ENCODE results near the gene PRDM2.
A peak's percentile ranks its signal among the peaks of the same experiment; 100 is the strongest.

Gene PRDM2

DNA sequence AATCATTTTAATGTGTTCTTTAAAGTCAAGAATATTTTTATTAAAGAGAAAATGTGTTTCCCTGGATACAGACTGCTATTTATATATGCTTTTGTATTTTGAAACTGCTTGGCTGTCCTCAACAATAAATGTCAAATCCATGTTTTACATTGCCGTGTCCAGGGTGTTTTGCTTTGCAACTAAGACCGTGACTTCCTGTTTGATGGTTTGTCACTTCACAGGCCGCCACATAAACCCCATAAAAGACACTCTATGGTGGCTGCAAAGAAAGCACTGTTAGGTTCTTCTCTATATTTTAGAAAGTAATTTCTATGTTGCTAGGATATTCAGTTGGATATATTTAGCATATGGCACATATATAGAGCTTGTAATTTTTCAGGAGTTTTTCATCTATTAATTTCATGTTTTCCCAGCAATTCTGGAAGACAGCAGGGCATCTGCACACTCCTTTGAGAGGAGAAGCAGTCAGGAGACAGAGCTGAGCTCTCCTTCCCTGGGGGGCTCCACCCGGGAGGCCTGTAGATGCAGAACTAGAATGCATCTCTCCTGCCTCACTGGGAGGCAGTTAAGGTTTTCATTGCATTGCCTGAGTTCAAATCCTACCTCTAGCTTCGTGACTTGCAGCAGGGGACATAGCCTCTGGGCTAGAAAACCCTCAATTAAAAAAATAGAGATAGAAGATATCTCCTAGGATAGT is 33.1 kb downstream of the PRDM2 start:
- FAIRE-seq: no peak
- DNase-seq (ENCODE audit: insufficient read length, low spot score): no peak

DNA sequence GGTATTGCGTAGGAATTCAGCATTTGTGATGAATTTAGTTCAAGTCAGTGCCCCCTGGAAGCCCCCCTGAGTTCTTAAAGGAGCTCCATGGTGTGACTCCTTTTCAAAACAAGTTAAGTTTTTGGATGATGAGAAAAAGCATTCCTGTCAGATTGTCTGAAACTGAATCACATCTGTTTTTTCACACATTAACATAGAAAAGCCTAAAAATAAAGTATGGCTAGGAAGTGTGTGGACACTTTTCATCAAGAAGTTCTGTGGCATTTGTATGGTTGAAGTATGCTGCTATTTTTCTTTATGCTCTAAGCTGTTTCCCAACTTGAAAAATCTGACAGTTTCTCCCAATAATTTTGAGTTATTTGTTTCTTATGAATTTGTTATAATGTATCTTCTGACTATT is 33.7 kb downstream of the PRDM2 start:
- DNase-seq (ENCODE audit: insufficient read length, low spot score) (no peak), FAIRE-seq (no peak)

- FAIRE-seq: no peak
- no peak for DNase-seq (ENCODE audit: insufficient read length, low spot score)
Observed at GRCh38 chr1:13735168-13735930, 35.4 kb downstream of the PRDM2 start.

DNA sequence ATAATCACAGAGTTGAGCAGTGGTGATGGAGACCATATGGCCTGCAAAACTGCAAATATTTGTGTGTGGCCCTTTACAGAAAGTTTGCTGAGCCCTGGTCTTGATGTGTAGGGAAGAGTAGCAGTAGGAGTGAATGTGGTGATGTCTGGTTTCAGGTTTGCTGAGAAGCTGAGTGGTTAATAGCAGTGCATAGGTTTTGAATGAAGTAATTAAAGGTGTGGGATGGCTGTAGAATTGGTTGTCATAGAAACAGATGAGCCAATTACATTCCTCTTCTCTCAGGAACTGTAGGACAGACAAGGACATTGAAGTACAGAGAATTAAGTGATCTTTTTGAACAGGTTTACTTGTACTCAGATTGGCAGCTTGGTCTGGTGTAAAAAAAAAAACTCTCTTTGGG is 37.4 kb downstream of the PRDM2 start:
- FAIRE-seq (no peak), DNase-seq (ENCODE audit: insufficient read length, low spot score) (no peak)

DNA sequence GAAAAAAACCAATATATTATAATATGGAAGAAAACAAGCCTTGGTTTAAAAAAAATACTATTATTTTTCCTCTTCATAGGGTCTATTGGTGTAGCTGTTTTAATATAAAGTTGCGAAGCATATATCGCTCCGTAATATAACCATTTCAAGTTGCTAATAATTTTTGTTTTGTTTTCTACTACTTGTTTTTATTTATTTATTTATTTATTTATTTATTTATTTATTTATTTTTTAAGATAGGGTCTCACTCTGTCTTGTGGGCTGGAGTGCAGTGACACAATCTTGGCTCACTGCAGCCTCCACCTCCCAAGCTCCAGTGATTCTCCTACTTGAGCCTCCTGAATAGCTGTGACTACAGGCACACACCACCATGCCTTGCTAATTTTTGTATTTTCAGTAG is 46.4 kb downstream of the PRDM2 start:
- FAIRE-seq: no peak

GRCh38 chr1:13748610-13749505 is 48.9 kb downstream of the PRDM2 start:
- DNase-seq (ENCODE audit: insufficient read length, low spot score): peak; percentile 93
- no peak for FAIRE-seq

More for the DNA sequence above, 46.4 kb downstream of the PRDM2 start:
- no peak for DNase-seq (ENCODE audit: insufficient read length, low spot score)

- DNase-seq (ENCODE audit: insufficient read length, low spot score) (no peak), FAIRE-seq (peak; percentile 13)
Observed at GRCh38 chr1:13749543-13750341, 49.8 kb downstream of the PRDM2 start.

DNA sequence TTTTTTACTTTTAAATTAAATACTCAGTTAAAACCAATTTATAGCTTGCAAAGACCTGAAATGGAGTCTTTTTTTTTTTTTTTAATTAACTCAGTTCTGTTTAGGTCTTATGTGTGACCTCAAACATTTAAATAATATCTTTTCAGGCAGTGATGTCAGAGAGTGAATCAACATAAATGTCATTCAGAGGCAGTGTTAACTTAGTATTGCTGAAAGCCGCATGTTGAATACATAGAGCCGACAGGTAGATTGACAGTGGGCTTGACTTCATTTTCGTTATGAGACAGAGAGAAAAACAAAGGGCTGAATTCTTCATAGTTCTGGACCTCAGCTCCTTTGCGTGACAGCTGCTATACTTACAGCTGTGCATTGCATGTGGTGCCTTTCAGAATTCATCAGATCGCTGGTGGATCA is 51.5 kb downstream of the PRDM2 start:
- no peak for FAIRE-seq

DNA sequence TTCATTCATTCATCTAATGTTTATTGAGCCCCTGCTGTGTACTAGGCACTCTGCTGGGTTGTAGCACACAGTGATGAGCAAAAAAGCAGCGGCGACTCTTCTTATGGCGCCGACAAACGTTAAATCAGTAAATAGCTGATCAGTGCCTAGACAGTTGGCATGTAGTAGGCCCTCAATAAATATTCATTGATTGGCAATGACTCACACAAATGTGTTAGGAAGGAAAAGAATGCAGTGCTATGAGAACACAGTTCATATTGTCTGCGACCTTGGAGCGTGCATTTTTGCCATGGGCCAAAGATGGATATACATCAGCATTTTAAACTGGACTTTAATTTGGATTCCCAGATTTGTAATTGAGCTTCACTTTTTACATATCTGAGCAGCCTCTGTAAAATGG is 52.0 kb downstream of the PRDM2 start:
- no peak for FAIRE-seq
- DNase-seq (ENCODE audit: insufficient read length, low spot score): no peak

More for the DNA sequence above, 51.5 kb downstream of the PRDM2 start:
- no peak for DNase-seq (ENCODE audit: insufficient read length, low spot score)

DNA sequence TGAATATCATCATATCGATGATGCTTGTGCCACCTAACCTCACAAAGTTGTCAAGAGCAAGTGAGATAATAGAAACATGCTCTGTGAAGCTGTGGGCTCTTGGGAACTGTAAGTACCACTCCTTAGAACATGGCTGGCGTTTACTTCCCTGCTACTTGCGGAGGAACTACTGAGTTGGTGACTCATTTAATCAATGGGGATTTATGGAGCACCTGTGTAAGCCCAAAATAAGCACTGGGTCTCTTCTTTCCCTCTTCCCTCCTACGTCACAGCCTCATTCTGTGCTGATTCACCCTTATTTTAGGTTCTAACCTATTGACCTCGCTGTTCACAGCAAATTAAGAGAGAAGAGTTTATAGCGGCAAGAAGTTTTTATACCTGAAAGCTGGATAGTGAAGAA is 52.9 kb downstream of the PRDM2 start:
- DNase-seq (ENCODE audit: insufficient read length, low spot score) (no peak), FAIRE-seq (no peak)

DNA sequence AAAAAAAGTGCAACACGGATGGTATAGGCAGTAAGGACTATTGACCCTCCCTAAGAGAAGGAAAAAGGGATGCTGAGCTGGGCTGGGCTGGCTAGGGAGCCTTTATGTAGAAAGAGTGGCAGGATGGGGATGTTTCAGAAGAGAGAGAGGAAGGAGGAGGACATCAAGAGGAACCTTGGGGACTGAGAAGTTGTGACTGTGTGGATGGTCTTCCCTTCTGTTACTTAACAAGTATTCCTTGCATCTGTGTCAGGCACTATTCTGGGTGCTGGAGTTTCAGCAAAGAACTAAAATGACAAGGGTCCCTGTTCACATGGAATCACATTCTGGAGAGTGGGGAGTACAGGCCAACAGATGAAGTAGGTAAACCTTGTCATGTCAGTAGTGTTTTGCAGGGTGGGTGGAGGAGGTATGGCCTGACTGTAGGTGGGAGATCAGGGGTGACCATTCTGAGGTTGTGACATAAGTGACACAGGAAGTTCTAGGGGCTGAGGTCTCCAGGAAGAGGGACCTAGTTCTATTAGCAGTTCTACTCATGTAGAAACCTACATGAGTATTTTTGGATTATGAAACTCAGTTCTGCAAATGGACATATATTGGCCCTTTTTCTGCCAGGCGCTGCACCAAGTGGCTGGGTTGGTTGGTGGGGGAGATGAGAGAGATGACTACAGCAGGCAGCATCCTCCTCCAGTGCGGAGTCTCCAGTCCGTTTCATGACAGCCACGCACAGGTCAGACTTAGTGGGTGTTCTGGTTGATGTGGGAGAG is 53.8 kb downstream of the PRDM2 start:
- DNase-seq (ENCODE audit: insufficient read length, low spot score) (no peak), FAIRE-seq (no peak)

DNA sequence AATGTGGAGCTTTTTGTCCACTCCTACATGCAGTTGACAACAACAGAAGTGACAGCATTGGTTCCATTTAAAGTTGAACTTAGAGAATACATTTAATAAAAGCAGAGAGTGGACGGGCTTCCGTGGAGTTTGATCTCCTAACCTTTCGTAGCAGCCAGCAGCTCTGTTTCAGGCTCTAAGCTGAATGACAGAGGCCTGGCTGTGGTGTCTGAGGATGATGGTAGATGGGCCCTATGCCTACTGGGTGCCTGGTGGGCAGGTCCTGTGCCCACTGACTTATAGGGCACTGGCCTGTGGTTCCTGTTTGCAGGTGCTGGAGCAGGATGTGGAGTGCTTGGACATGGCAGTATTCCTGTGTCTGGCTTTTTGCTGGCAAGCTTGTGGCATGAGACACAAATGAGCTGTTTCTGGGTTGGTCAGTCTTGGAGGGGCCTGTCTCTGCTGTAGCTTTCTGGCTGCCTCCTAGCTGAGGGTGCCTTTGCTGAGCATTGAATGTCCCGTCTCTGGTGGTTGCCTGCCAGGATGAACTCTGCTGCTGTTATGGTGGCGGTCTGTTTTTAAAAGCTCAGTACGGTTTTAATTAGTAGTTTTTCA is 54.6 kb downstream of the PRDM2 start:
- DNase-seq (ENCODE audit: insufficient read length, low spot score): no peak
- FAIRE-seq: no peak

DNA sequence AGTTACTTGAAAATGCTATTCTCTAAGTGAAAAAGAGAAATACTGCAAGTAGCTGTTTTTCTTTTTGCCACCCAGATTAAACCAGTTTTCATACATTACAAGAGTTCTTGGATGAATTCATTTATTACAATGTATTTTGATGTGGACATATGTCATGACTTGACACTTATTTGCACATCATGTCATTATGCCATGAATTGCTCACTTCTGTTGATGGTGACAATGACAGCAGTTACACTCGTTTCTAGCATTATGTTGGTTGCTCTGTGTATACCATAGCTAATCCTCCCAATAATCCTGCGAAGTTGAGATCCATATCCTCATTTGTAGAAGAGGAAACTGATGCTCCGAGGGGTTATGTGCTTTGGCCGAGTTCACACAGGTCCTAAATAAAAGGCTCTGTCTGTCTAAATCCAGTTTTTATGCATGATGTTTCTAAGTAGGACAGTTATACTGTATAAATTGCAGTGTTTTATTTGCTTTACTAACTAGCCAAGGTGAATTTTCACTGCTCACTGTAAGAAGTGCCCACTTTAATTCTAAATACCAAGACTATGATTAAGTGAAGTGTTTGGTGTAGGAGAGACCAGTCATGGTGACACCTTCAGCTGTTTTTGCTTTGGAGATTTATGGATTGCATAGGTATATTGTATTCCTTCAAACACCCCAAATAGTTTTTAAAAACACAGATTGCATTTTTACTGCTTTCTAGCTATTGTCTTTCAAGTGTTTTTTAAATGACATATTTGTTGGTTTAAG is 56.7 kb downstream of the PRDM2 start:
- FAIRE-seq: peak; percentile 23
- no peak for DNase-seq (ENCODE audit: insufficient read length, low spot score)

- no peak for DNase-seq (ENCODE audit: insufficient read length, low spot score)
- no peak for FAIRE-seq
Observed at GRCh38 chr1:13757693-13758092, 57.7 kb downstream of the PRDM2 start.

GRCh38 chr1:13759072-13759471 is 59.1 kb downstream of the PRDM2 start:
- FAIRE-seq (no peak), DNase-seq (ENCODE audit: insufficient read length, low spot score) (no peak)

- DNase-seq (ENCODE audit: insufficient read length, low spot score) (no peak), FAIRE-seq (peak; percentile 49)
Observed at GRCh38 chr1:13760340-13760739, 60.4 kb downstream of the PRDM2 start.

GRCh38 chr1:13760921-13761320 is 60.9 kb downstream of the PRDM2 start:
- FAIRE-seq (no peak), DNase-seq (ENCODE audit: insufficient read length, low spot score) (no peak)

DNA sequence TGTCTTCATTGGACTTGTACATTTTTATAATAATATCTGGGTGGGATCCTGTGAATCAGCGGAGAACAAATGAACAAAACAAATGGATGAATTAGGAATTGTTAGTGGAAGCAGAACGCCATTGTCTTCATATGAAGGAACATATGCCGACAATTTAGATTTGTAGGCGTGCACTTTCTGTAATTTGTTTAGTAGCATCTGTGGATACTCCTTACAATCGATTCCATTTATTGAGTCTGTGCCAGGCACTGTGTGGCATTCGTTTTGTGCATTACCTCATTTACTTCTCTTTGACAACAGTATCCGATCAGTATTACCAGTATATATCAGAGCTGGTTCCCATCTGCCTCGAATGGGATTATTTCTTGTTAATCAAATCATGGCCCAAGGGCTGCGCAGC is 61.9 kb downstream of the PRDM2 start:
- no peak for DNase-seq (ENCODE audit: insufficient read length, low spot score)
- FAIRE-seq: no peak

DNA sequence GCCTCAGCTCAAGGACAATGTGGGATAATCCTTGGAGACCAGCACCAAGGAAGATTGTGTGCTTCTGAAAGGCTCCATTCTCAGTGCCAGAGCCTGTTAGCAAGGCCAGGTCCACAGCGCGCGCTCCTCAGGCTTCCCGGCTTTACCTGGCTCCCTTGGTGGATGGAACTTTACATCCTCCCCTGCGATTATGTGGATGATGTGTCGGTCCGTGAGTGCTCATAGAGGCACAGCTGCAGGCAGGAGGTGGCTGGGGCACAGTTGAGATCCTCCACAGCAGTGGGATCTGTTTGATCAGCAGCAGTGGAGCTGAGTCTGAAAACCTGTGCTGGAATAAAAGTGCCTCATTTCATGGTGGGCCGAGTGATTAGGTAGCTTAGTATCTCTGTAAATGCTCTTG is 62.7 kb downstream of the PRDM2 start:
- FAIRE-seq: no peak
- no peak for DNase-seq (ENCODE audit: insufficient read length, low spot score)
